HepG2 (cell line): ENCODE data around the gene DUS3L. TPM values are rescaled to one million over a fixed set of nuclear protein-coding genes. Genes with fewer than 3 reads are reported as not detected.

Experiments used
- AGO1 ChIP-seq: fragments of 200-400 bp; formaldehyde crosslinking; IDR thresholded peaks from 2 replicates; pipeline ENCODE4 v1.6.1; 2017; ENCODE audit warnings: mild to moderate bottlenecking, low read depth, low read length, moderate library complexity; ENCODE audit not compliant: poor library complexity, severe bottlenecking
- ELF1 ChIP-seq: sonication (generic); formaldehyde crosslinking; IDR thresholded peaks from 2 replicates; pipeline ENCODE4 v1.4.0; 2020; ENCODE audit warnings: missing genetic modification reagents
- EP300 ChIP-seq, 3 experiments: sonication (generic) in 1 of 3; formaldehyde crosslinking in 1 of 3; IDR thresholded peaks; 2 replicates each; pipeline versions ENCODE4 v1.5.1 to v1.6.1; 2011 to 2020; ENCODE audit warnings: low read depth in 2 of 3, low read length in 2 of 3, borderline replicate concordance in 1 of 3, improper control_type of control experiment in 1 of 3, mild to moderate bottlenecking in 1 of 3, missing genetic modification reagents in 1 of 3, moderate library complexity in 1 of 3
- FOXA1 ChIP-seq, 2 experiments: fragments of 450-650 bp in 1 of 2; sonication (generic) in 1 of 2; formaldehyde crosslinking in 1 of 2; IDR thresholded peaks; 2 replicates each; pipeline versions ENCODE4 v1.4.0 to v1.6.1; 2016 to 2020; ENCODE audit warnings: missing genetic modification reagents in 1 of 2
- KDM1A ChIP-seq: IDR thresholded peaks from 2 replicates; pipeline ENCODE4 v1.6.1; 2016; ENCODE audit warnings: missing compliant biosample characterization
- KDM4B ChIP-seq: sonication (generic); formaldehyde crosslinking; IDR thresholded peaks from 2 replicates; pipeline ENCODE4 v1.4.0; 2020; ENCODE audit warnings: missing genetic modification reagents
- MLX ChIP-seq: IDR thresholded peaks from 2 replicates; pipeline ENCODE4 v1.6.1; 2016
- MXD1 ChIP-seq: sonication (generic); formaldehyde crosslinking; IDR thresholded peaks from 2 replicates; pipeline ENCODE4 v1.4.0; 2020; ENCODE audit warnings: mild to moderate bottlenecking, missing genetic modification reagents
- NFIB ChIP-seq: sonication (generic); formaldehyde crosslinking; IDR thresholded peaks from 2 replicates; pipeline ENCODE4 v1.9.0; 2021; ENCODE audit warnings: missing genetic modification reagents, mild to moderate bottlenecking, borderline replicate concordance
- RBAK ChIP-seq: sonication (generic); formaldehyde crosslinking; IDR thresholded peaks from 2 replicates; pipeline ENCODE4 v1.5.1; 2020; ENCODE audit warnings: mild to moderate bottlenecking, missing genetic modification reagents
- REL ChIP-seq: sonication (generic); formaldehyde crosslinking; conservative IDR thresholded peaks from 2 replicates; pipeline ENCODE4 v1.8.0; 2022; ENCODE audit warnings: mild to moderate bottlenecking, missing genetic modification reagents, moderate library complexity
- SIX1 ChIP-seq: sonication (generic); formaldehyde crosslinking; IDR thresholded peaks from 2 replicates; pipeline ENCODE4 v1.4.0; 2020; ENCODE audit warnings: missing genetic modification reagents, borderline replicate concordance
- TFDP2 ChIP-seq: sonication (generic); formaldehyde crosslinking; IDR thresholded peaks from 2 replicates; pipeline ENCODE4 v1.4.0; 2020; ENCODE audit warnings: missing genetic modification reagents
- TIGD3 ChIP-seq: sonication (generic); formaldehyde crosslinking; IDR thresholded peaks from 2 replicates; pipeline ENCODE4 v1.5.1; 2020; ENCODE audit warnings: mild to moderate bottlenecking, missing genetic modification reagents, borderline replicate concordance
- TSC22D2 ChIP-seq: sonication (generic); formaldehyde crosslinking; IDR thresholded peaks from 2 replicates; pipeline ENCODE4 v1.5.1; 2020; ENCODE audit warnings: missing genetic modification reagents, mild to moderate bottlenecking, borderline replicate concordance
- YEATS4 ChIP-seq: sonication (generic); formaldehyde crosslinking; IDR thresholded peaks from 2 replicates; pipeline ENCODE4 v1.4.0; 2020; ENCODE audit warnings: missing genetic modification reagents, borderline replicate concordance
- ZMYM2 ChIP-seq: sonication (generic); formaldehyde crosslinking; IDR thresholded peaks from 2 replicates; pipeline ENCODE4 v1.8.0; 2022; ENCODE audit warnings: mild to moderate bottlenecking, missing genetic modification reagents
- ZNF225 ChIP-seq: sonication (generic); formaldehyde crosslinking; IDR thresholded peaks from 2 replicates; pipeline ENCODE4 v1.4.0; 2020; ENCODE audit warnings: mild to moderate bottlenecking, missing genetic modification reagents
- ZNF335 ChIP-seq: sonication (generic); formaldehyde crosslinking; IDR thresholded peaks from 2 replicates; pipeline ENCODE4 v1.4.0; 2020; ENCODE audit warnings: missing genetic modification reagents
- ZNF34 ChIP-seq: sonication (generic); formaldehyde crosslinking; IDR thresholded peaks from 2 replicates; pipeline ENCODE4 v1.4.0; 2020; ENCODE audit warnings: mild to moderate bottlenecking, missing genetic modification reagents, borderline replicate concordance
- ZNF512 ChIP-seq: sonication (generic); formaldehyde crosslinking; IDR thresholded peaks from 2 replicates; pipeline ENCODE4 v1.4.0; 2020; ENCODE audit warnings: mild to moderate bottlenecking, missing genetic modification reagents
- ZNF547 ChIP-seq: sonication (generic); formaldehyde crosslinking; IDR thresholded peaks from 2 replicates; pipeline ENCODE4 v1.5.1; 2020; ENCODE audit warnings: mild to moderate bottlenecking, missing genetic modification reagents
- ZNF772 ChIP-seq: sonication (generic); formaldehyde crosslinking; IDR thresholded peaks from 2 replicates; pipeline ENCODE4 v1.5.0; 2020; ENCODE audit warnings: mild to moderate bottlenecking, missing genetic modification reagents
- ZSCAN31 ChIP-seq: sonication (generic); formaldehyde crosslinking; IDR thresholded peaks from 2 replicates; pipeline ENCODE4 v1.5.0; 2020; ENCODE audit warnings: low read depth, mild to moderate bottlenecking, missing genetic modification reagents
- polyA plus RNA-seq, 8 experiments: library from polyadenylated mRNA; depleted of rRNA in 3 of 8; stranded (reverse) in 7 of 8; unstranded in 1 of 8; fragments of >200 nt; fragmentation: Illumina TruSeq in 4 of 8; extraction: Trizol in 4 of 8; gene quantifications; 2 replicates each; pipeline versions ENCODE4 v1.2.1 to v1.2.3, GENCODE V29; 2011 to 2016; ENCODE audit warnings: low read depth in 4 of 8, missing spikeins in 1 of 8, mixed read lengths in 1 of 8; ENCODE audit not compliant: insufficient read depth in 1 of 8
- total RNA-seq, 5 experiments: library from RNA; depleted of rRNA; stranded (reverse); fragments of >200 nt; fragmentation: Illumina TruSeq; extraction: Trizol; gene quantifications; 2 replicates each; pipeline ENCODE4 v1.2.3, GENCODE V29; 2016; ENCODE audit warnings: low read depth in 1 of 5

The DUS3L gene
- total and polyA plus RNA-seq, 2 of the 13 experiments (the other 11 are each of a cell fraction or from before 2014, with no cell fraction given): 13.3 to 25.1 TPM

GRCh38 chr19:5803752-5804515, 13.0 kb upstream of the DUS3L start (continued):
- TF ChIP-seq ZNF34 (0 out of 2 replicates have a peak, but pooled peaks have one; percentile 20), TFDP2 (CRISPR knock-in tag) (peak; percentile 66), MLX (CRISPR knock-in tag) (no peak), MXD1 (CRISPR knock-in tag) (peak; percentile 32; the same call in 1 of the 2 replicates), RBAK (CRISPR knock-in tag) (no peak), ZNF547 (0 out of 2 replicates have a peak, but pooled peaks have one; percentile 80), ZSCAN31 (CRISPR knock-in tag) (peak; percentile 95), AGO1 (peak; percentile 85), TIGD3 (CRISPR knock-in tag) (no peak), FOXA1 (IDR thresholded peaks at IDR 0.05) (no peak), FOXA1 (CRISPR knock-in tag; IDR thresholded peaks at IDR 0.05) (no peak), ZMYM2 (CRISPR knock-in tag) (peak; percentile 50; the same call in 1 of the 2 replicates), NFIB (CRISPR knock-in tag) (no peak), SIX1 (CRISPR knock-in tag) (no peak), YEATS4 (CRISPR knock-in tag) (no peak), KDM4B (CRISPR knock-in tag) (no peak), ZNF512 (CRISPR knock-in tag) (no peak), ZNF772 (CRISPR knock-in tag) (peak; percentile 84), ZNF335 (0 out of 2 replicates have a peak, but pooled peaks have one; percentile 18), ZNF225 (CRISPR knock-in tag) (no peak), REL (peak; percentile 64; the same call in 1 of the 2 replicates), TSC22D2 (CRISPR knock-in tag) (no peak), KDM1A (CRISPR knock-in tag) (no peak), EP300 (IDR thresholded peaks at IDR 0.05; ENCODE audit: low read depth in 2 of 2, low read length in 2 of 2) (peak; percentile 7 to 25; a peak in 1 of 4 replicates), EP300 (CRISPR knock-in tag; IDR thresholded peaks at IDR 0.05; ENCODE audit: borderline replicate concordance) (no peak), ELF1 (CRISPR knock-in tag) (no peak)
